OCI-LY1 (cell line): ENCODE data around the gene AMBN.

Source experiments
- CTCF ChIP-seq: fragments of 200-600 bp; sonication (generic), shearing (Covaris generic); IDR thresholded peaks from 2 replicates; pipeline ENCODE4 v1.5.1; 2017; ENCODE audit warnings: mild to moderate bottlenecking, antibody characterized with exemption, low read length, moderate library complexity, mixed read lengths
- EZH2 ChIP-seq: fragments of 200-600 bp; sonication (generic), shearing (Covaris generic); IDR thresholded peaks from 2 replicates; pipeline ENCODE4 v1.8.0; 2017; ENCODE audit warnings: borderline replicate concordance, mixed run types, mild to moderate bottlenecking, antibody characterized with exemption, low read length, moderate library complexity, mixed read lengths

- no peak for TF ChIP-seq EZH2
- TF ChIP-seq CTCF: no peak
Measured at GRCh38 chr4:70571772-70572171, 20.3 kb upstream of the AMBN start.
